Thoracic aorta (tissue), 2 donors: ENCODE results near the gene UBL4A. TPM values are rescaled to one million over a fixed set of nuclear protein-coding genes. Genes with fewer than 3 reads are reported as not detected.

Experiments
- ATAC-seq: fragments of 150-250 bp; one replicate; pipeline ENCODE4 v1.8.0; 2017; ENCODE audit warnings: low read depth; ENCODE audit not compliant: insufficient number of reproducible peaks, low FRiP score
- DNase-seq: peaks from one replicate; pipeline ENCODE4 v3.0.0-alpha.2; 2020; ENCODE audit warnings: low spot score
- H3K27ac ChIP-seq, 2 donors: fragments of 200-600 bp; sonication (generic); 1 replicate in 1 of 2; 2 replicates in 1 of 2; pipeline ENCODE4 v1.5.1; 2016; ENCODE audit warnings: mild to moderate bottlenecking in 2 of 2, moderate library complexity in 2 of 2
- H3K27me3 ChIP-seq: fragments of 200-600 bp; sonication (generic); replicated peaks from 2 replicates; pipeline ENCODE4 v1.6.0; 2016; ENCODE audit warnings: mild to moderate bottlenecking; ENCODE audit not compliant: insufficient read depth
- H3K36me3 ChIP-seq: fragments of 200-600 bp; sonication (generic); one replicate; pipeline ENCODE4 v1.5.1; 2016
- H3K4me1 ChIP-seq, 2 donors: fragments of 200-600 bp; sonication (generic); 1 replicate in 1 of 2; 2 replicates in 1 of 2; pipeline versions ENCODE4 v1.5.1 to v1.6.0; 2016; ENCODE audit warnings: low read depth in 2 of 2, mild to moderate bottlenecking in 1 of 2; ENCODE audit not compliant: control insufficient read depth in 1 of 2
- H3K4me3 ChIP-seq: fragments of 200-600 bp; sonication (generic); 2 replicates; pipeline ENCODE4 v1.5.1; 2016; ENCODE audit warnings: mild to moderate bottlenecking
- H3K9me3 ChIP-seq: fragments of 200-600 bp; sonication (generic); 2 replicates; pipeline ENCODE4 v1.5.1; 2016
- total RNA-seq, 2 donors: library from RNA; depleted of rRNA; stranded (reverse); fragments of >200 nt; gene quantifications; one replicate each; pipeline versions ENCODE4 v1.1.0 to v1.2.3, GENCODE V29; 2016
- TF ChIP-seq, protein P1 (sequence below): fragments of 200-600 bp; sonication (generic); IDR thresholded peaks from one replicate; pipeline ENCODE4 v1.5.1; 2019; ENCODE audit warnings: antibody characterized with exemption

UBL4A gene
- total RNA-seq, 2 donors from 2014 or later: 28.1 to 67.1 TPM

DNA sequence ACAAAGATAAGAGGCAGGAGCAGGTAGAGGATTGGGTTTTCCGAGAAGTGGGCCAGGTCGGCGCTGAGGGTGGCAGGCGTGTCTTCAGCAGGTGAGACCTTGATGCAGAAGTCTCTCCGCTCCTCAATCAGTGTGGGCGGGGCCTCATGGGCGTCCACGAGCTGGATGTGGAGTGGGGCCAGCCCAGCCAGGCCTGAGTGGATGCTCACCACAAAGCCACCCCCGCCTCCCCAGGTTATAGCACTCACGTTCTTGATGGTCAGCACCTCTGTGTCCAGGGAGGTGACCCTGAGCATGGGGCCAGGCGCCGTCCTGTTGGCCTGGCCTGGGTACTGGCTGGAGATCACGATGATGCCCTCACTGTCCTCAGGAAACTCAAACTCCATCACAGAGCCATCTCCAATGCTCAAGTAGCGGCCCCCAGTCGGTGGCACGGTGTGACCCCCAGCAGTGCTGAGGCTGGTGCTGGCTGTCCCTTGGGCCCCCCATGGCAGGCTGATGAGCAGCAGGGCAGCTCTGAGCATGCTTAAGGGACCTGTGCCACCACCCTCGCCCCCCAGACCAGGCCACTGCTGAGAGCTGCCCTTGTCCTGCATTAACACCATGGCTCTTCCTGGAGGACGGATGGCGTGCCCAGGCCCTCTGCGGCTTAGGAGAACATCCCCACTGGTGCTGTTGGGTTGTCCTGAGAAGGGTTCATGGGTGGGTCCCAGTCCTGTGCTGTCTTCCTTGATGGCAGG is 2.1 kb upstream of the UBL4A start:
- Histone ChIP-seq H3K9me3 (no peaks in the 10 kb centered on the region), H3K27ac (no peak overlapping the region), H3K27me3 (no peaks in the 10 kb centered on the region), H3K4me1 (peaks cover 3 to 41% of the 10 kb centered on the region in 2 donors), H3K36me3 (peaks cover 5% of the 10 kb centered on the region), H3K4me3 (no peak overlapping the region)
- DNase-seq (no peak), ATAC-seq (no peak)
- TF ChIP-seq, protein P1, sequence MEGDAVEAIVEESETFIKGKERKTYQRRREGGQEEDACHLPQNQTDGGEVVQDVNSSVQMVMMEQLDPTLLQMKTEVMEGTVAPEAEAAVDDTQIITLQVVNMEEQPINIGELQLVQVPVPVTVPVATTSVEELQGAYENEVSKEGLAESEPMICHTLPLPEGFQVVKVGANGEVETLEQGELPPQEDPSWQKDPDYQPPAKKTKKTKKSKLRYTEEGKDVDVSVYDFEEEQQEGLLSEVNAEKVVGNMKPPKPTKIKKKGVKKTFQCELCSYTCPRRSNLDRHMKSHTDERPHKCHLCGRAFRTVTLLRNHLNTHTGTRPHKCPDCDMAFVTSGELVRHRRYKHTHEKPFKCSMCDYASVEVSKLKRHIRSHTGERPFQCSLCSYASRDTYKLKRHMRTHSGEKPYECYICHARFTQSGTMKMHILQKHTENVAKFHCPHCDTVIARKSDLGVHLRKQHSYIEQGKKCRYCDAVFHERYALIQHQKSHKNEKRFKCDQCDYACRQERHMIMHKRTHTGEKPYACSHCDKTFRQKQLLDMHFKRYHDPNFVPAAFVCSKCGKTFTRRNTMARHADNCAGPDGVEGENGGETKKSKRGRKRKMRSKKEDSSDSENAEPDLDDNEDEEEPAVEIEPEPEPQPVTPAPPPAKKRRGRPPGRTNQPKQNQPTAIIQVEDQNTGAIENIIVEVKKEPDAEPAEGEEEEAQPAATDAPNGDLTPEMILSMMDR: no peak

DNA sequence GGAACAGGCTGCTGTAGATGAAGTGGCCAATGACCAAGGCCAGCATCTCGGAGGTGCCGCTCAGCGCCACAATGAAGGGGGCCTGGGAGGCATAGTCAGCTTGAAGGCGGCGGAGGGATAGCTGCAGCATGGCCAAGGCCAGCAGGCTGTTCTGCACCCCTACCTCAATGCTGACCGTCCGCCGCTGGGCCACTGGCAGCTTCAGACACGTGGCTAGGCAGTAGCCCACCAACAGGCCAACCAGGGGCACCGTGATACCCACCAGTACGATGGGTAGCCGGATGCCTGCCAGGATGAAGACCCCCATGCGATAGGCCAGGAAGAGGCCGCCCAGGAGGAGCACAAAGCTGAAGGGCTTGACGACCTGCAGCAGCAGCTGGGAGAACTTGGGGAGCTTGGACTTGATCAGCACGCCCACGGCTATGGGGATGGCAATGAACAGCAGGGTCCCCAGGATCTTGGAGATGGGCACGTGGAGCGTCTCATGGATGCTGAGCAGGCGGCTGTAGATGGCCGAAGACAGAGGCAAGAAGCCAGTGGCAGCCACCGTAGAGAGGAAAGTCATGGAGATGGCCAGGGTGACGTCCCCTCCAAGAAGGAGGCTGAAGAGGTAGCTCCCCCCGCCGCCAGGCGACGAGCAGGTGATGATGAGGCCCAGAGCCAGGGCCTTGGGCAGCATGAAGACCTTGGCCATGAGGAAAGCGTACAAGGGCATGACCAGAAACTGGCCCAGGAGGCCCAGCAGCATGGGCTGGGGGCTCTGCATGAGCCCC is 1.3 kb upstream of the UBL4A start:
- Histone ChIP-seq H3K27me3 (no peaks in the 10 kb centered on the region), H3K4me3 (no peak overlapping the region), H3K4me1 (peaks cover 3 to 41% of the 10 kb centered on the region in 2 donors), H3K36me3 (peaks cover 5% of the 10 kb centered on the region), H3K27ac (peak overlapping the region; percentile 52 to 55), H3K9me3 (no peaks in the 10 kb centered on the region)
- ATAC-seq (no peak), DNase-seq (no peak)
- TF ChIP-seq, protein P1: no peak

DNA sequence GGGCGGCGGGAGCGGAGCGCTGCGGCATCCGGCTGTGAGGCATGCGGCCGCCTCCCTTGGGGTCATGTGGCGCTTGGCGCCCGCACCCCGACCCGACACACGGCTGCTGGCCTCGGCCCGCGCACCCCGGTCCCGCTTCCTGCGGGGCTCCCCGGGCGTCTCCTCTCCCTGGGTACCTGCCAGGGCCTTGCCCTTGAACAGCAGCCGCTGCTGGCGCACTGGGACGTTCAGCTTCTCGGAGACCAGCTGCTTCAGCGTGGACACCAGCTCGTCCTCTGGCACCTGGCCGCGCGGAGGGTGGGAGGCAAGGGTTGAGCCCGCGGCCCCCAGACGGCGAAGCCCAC is 391 bp downstream of the UBL4A start:
- Histone ChIP-seq H3K9me3 (no peaks in the 10 kb centered on the region), H3K4me1 (peaks cover 3 to 41% of the 10 kb centered on the region in 2 donors), H3K36me3 (peaks cover 5% of the 10 kb centered on the region), H3K4me3 (peak overlapping the region; percentile 78), H3K27me3 (no peaks in the 10 kb centered on the region), H3K27ac (peak overlapping the region; percentile 38 to 77)
- TF ChIP-seq, protein P1: no peak
- no peak for ATAC-seq
- no peak for DNase-seq

DNA sequence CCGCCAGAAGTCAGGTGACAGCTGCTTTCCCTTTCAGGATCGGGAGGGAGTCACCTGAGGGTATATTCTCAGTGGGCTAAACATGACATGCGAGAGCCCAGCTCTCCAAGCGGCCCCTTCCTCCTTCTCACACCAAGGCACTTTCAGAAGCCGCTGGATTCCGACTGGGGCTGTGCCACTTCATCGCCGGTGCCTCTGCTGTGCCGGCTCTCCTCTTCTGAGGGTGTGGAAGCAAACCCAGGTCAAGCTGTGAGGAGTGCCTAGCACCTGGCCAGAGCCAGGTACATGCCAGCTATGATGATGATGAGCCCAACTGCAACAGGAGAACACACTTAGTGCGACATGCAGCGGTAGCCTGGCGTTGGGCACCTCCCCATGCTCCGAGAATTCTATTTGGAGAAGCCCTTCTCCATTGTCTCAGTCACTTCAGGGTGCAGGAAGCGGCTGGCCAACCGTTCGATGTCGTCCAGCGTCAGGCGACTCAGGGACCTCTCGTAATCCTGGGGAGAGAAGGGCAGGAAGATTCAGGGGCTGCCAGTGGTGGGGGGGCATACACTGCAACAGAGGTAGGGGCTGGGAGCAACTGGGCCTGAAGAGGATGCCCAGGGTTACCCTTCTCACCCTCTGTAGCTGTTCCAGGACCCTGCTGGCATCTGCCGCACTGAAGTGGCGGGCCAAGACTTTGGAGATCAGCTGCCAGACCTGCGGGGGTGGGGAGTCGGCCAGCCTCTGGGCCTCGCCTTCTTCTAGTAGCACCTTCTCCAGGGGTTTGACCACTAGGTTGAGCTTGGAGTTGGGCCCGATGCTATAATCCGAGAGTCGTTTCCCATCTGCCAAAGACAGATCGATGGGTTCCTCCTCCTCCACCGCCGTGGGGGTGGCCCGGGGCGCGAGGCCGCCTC is 1.0 kb downstream of the UBL4A start:
- DNase-seq (no peak), ATAC-seq (no peak)
- no peaks in the 10 kb centered on the region for H3K9me3 ChIP-seq
- peaks cover 5% of the 10 kb centered on the region for H3K36me3 ChIP-seq
- TF ChIP-seq, protein P1: no peak
- peaks cover 3 to 41% of the 10 kb centered on the region in 2 donors for H3K4me1 ChIP-seq
- peak overlapping the region; percentile 38 to 77 for H3K27ac ChIP-seq
- H3K27me3 ChIP-seq: no peaks in the 10 kb centered on the region
- H3K4me3 ChIP-seq: peak overlapping the region; percentile 78
